Measurements from ENCODE around the gene COMMD10. TPM values are rescaled to one million over a fixed set of nuclear protein-coding genes. Genes with fewer than 3 reads are reported as not detected.

The COMMD10 gene
- total RNA-seq, 1 donor from 2014 or later: 39.8 TPM

DNA sequence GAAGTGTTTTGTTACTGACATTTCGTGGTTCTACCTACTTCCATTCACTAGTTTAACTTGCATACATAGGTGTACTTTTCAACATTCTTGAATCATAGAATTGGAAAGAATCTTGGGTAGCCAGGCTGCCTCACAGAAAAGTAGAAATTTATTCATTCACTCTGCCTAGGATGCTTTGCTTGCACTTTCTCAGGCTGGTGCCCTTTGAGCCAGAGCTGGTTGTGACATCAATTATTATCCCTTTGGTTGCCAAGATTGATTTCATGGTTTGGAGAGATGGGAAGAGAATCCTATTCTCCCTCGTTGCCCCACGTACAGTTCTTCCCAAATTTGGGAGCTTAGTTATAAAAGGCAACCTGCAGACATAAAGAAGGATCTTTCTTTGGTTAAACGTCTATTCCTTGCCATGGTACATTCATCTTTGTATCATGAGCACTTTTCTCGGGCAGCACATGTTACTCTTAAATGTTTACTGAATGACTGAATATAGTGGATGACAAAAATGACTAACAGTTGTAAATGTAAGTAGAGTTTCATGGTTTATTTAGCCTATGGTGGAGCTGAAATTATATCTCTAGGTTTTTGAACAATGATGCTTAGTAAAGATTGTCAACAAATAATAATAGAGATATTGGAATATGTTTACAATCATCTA, 195.5 kb downstream of the COMMD10 start:
- no peak for DNase-seq (ENCODE audit: extremely low read depth, low read depth, low spot score)

DNA sequence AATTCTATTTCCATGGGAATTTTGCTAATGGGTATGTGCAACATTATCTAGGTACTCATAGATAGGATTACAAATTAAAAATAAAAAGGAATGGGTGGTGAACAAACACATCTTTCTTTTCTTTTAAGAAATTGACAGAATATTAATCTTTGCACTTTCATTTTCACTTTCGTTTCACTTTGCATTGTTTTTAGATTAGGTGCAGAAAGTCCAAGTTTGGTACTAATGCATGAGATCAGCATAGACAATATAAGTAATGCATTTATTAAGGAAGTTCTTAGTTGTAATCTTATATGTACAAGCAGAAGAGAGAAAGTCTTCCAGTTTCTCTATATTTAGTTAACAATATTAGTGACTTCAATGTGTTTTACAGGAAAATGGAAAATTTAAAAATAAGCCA, 196.5 kb downstream of the COMMD10 start:
- DNase-seq (ENCODE audit: extremely low read depth, low read depth, low spot score): no peak

DNA sequence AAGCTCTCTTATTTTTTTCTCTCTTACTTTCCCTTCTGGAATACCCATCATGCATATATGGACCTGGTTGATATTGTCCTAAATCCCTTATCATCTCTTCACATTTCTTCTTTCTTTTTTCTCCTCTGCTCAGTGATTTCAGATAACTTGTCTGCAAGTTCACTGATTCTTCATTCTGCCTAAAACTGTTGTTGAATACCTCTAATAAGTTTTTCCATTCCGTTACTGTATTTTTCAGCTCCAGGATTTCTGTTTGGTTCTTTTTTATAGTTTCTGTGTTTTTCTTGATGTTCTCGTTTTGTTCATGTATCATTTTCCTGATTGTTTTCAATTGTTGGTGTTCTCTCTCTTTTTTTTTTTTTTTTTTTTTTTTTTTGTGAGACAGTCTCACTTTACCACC, 203.7 kb downstream of the COMMD10 start:
- no peak for DNase-seq (ENCODE audit: extremely low read depth, low read depth, low spot score)

DNA sequence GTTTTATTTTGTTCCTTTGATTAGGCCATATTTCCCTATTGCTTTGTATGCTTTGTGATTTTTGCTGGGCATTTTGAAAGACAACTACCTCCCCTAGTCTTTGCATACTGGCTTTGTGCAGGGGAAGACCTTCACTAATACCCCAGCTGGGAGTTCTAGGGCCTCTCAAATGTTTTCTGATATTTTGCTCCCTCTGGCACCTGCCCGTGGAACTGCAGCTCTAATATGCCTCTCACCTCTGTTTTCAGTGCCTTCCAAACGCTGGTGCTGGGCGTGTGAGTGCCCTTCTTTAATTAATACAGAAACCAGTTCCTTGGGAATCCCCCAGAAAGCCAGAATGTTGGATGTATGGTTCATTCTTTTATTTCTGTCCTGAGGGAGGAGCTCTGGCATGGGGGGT, 204.5 kb downstream of the COMMD10 start:
- no peak for DNase-seq (ENCODE audit: extremely low read depth, low read depth, low spot score)

DNA sequence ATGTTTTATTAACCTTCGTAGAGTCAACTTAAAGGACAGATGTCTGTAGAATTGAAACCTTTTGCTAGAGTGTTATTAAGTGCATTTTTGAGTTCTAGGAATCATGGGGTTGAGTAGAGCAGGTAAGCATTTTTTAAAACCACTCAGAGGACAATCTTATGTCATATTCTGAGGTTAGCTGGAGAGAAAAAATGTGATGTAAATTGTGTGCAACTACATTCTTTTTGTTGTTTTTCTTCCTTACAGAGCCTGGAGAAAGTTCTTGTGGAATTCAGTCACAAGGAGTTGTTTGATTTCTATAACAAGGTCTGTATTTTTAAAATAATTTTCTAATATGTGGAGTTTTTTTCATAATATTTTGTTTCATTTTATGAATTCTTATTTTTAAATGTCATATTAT, 206.4 kb downstream of the COMMD10 start:
- no peak for DNase-seq (ENCODE audit: extremely low read depth, low read depth, low spot score)

DNA sequence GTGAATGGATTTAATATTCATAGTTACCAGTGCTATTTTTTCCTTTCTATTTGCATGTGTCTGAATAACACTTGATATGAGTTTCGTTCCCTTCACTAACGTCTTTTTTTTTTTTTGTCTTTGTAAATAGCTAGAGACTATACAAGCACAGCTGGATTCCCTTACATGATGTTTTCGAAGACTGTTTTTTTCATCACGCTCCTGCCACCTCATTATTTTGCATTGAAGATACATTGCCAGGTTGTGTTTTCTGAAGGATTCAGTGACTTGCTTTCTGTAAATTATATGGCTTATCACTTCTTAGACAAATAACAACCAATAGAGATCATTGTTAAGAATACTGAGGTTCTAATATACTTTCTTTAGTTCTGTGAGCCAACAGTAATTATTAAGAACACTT, 207.5 kb downstream of the COMMD10 start:
- no peak for DNase-seq (ENCODE audit: extremely low read depth, low read depth, low spot score)

DNA sequence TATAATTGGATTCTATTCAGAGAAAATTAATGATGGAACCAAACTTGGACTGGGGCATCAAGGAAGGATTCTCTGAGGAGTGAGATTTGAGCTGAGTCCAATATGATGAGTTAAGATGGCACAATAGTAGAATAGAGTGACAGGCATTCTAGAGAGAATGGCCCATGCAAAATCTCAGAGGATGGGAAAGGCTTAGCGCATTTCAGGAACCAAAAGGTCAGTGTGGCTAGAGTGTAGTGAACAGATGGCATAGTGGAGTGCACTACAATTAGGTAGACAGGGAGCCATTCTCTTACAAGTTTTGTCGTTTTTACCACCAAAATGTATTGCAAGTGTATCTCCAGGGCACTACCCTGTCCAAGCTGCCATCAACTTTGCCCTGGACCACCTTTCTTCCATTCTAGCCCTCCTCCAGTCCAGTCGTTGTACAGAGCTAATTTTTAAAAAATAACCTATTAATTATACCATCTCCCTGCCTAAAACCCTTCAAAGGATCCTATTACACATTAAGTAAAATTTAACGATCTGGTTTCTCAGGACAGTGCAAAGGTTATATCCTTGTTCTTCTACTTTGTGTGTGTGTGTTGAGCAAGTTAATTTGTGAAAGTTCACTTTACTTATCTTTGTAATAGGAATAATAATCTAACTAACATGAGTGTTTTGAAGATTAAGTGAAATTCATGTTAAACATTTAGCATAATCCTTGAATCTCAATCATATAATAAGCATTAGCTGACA, 211.7 kb downstream of the COMMD10 start:
- DNase-seq (ENCODE audit: extremely low read depth, low read depth, low spot score): no peak

DNA sequence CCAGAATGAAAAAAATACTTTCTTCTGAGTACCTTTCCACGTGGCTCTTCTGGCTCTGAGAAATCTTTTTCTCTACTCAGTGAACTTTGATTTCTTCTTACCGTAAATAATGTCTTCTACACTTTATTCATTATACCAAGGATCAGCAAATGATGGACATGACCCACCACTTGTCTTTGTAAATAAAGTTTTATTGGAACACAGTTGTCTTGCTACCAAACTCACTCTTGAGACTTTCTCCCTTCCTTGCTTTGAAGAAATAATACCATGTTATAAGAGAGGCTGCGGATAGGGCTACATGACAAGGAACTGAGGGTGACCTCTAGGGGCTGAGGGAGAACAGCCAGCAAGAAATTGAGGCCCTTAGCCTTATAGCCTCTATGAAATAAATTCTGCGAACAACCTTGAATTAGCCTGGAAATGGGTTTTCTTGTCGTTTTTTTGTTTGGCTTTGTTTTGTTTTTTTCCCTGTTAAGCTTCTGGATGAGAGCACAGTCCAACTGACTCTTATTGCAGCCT, 212.5 kb downstream of the COMMD10 start:
- no peak for DNase-seq (ENCODE audit: extremely low read depth, low read depth, low spot score)

DNA sequence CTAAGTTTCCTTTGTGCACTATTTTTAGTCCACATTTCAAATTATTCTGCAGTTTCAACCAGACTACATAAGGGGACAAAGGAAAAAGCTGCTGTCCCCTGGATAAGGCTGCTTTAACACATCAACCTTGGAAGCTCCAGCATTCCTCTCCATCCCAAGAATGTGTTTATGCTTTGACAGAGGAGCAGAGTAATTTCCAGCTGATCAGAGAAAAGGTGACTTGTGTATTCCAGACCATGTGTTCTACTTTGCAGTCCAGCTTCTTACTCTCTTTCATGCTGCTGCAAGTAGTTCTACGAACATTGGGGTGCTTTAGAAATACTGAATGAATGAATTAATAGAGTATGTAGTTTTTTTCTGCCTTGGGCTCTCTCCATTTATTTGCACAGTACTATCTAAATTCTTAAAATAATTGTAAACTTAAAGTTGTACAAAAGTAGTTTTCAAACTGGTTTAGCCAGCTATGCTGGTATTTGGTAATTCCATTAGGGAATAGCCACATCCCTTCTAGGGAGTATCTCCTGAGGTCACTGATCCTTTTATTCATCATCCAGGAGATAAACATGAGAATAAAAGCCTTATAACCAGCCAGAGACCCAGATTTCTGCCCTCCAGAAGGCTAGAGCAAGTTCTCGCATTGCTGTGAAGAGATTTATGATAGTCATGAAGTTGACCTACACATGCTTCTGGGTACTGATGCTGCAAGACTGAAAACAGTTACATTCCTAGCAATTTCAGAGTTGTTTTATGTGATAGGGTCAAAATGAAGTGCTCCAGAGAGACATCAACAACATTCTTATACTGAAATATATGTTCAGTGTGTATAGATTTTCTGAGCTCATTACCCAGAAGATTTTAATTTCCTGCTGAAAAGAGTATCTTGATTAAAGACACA, 215.2 kb downstream of the COMMD10 start:
- no peak for DNase-seq (ENCODE audit: extremely low read depth, low read depth, low spot score)

DNA sequence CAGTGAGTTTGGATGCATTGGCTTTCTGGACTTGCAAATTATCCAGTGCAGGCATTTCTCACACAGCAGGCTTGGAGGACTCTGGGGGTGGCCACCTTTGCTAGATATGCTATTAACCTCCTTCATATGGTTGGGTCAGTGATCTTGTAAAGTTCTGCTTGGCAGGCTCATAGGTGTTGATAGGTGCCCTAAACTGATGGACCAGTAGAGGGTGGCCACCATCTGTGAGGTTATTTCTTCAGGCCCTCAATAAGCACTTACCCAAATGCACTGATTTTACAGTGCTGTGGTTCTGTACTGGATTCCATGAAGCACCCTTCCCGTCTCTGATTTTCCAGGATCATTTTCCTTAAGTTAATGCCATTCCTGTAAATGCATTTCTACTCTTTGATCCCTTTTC, 216.3 kb downstream of the COMMD10 start:
- DNase-seq (ENCODE audit: extremely low read depth, low read depth, low spot score): no peak

DNA sequence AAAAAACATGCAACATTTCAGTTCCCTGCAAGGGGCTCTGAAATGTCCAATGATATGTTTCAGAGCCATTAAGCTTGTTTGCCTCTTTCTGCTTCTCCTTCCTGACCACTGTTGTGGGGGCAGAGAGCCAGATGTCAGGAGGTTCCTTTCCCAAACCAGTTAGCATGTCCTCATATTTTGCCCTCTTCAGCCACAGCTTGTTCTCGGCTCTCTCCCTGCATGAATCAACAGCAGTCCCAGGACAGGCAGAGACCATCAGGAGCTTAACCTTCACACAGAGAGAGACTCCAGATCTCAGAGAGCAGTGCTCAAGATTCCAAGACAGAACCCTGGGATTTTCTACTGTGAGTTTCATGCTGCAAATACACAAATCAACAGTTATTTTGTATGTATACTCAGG, 218.5 kb downstream of the COMMD10 start:
- no peak for DNase-seq (ENCODE audit: extremely low read depth, low read depth, low spot score)

DNA sequence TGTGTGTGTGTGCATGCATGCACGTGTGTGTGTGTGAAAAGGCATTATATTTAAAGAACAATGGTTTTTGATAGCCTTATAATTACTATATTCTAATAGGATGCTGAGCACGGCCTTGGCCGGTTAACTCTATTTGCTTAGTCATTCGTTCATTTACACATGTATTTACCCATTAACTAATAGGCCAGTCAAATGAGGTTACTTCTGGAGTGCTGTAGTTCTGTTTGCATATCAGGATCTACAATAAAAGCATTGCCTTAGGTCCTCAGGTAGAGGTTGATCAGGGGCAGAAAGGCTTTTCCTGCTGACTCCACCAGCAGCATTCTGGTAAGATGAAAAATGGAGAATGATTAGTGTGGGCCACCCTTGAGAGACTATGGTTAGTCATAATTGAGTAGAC, 219.0 kb downstream of the COMMD10 start:
- no peak for DNase-seq (ENCODE audit: extremely low read depth, low read depth, low spot score)

DNA sequence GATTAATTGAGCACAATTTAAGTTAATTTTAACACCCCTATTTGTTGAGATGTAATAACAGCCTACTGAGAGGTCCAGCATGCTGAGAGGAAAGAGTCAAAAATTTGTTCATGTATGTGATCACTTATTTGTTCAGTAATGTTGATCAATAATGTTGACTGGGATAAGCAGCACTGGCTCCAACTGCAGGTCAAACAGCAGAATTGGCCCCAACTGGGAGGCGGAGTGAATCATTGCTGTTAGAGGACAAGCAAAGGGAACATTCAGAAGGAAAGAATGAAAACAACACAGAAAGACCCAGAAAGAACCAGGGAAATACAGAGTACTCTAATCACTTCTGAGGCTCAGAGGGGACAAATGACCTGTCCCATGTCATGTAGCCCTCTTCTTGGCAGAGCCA, 221.1 kb downstream of the COMMD10 start:
- no peak for DNase-seq (ENCODE audit: extremely low read depth, low read depth, low spot score)

DNA sequence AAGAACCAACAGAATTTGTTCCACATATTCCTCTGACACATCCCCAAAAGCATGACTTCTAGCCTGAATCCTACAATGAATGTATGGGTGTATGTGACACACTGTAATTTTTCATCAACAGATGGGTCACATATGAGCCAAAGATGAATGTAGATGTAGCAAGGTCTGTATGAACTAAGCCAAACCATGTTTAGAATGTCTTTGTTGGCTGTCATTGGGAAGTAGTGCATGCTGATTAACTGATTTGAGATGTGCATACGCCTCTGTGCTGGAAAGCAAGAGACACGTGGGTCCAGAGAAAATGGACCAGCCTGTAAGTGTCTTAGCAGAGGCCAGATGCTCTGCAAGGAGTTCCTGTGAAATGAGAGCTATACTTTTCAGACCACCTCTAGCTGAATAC, 222.0 kb downstream of the COMMD10 start:
- DNase-seq (ENCODE audit: extremely low read depth, low read depth, low spot score): no peak

DNA sequence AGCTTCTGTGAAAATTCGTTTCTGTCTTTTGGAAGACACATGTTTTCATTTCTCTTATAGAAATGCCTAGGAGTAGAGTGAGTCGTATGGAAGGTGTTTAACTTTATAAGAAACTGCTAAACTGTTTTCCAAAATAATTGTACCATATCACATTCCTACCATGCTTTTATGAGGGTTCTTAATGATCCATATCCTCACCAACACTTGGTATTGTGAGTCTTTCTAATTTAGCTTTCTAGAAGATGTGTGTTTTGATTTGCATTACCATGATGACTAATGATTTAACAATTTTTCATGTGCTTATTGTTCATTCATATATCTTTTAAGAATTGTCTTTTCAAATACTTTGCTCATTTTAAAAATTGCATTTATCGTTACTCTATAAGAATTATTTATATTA, 223.6 kb downstream of the COMMD10 start:
- no peak for DNase-seq (ENCODE audit: extremely low read depth, low read depth, low spot score)

DNA sequence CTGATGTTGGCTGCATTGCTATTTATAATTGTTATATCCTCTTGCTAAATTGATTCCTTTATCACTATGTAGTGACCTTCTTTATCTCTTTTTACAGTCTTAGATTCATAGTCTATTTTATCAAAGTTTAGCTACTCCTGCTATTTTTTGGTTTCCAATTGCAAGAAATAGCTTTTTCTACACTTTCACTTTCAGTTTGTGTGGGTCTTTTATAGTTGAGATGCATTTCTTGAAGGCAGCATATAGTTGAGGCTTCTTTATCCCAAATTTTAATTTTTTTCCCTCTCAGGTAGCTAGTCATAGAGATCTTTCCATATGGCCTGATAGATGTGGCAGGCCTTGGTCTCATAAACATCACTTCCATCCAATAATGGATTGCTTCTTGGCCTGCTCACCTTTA, 228.5 kb downstream of the COMMD10 start:
- no peak for DNase-seq (ENCODE audit: extremely low read depth, low read depth, low spot score)

DNA sequence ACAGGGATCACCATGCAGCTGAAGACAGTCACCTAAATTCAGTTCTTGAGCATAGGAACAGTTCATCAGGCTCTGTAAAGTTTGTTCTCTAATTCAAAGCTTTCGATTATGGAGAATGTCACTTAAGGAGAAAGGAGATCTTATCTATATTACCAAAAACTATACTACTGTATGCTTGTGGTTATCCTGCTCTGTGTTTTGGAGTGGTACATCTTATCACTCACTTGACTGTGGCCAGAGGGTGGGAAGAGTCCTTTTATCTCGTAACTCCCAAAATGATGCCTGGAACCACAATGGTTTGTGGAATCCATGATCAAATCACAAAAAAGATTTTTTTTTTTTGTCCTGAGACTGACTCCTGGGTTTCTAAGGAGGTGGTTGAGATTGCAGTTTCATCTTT, 230.7 kb downstream of the COMMD10 start:
- no peak for DNase-seq (ENCODE audit: extremely low read depth, low read depth, low spot score)

DNA sequence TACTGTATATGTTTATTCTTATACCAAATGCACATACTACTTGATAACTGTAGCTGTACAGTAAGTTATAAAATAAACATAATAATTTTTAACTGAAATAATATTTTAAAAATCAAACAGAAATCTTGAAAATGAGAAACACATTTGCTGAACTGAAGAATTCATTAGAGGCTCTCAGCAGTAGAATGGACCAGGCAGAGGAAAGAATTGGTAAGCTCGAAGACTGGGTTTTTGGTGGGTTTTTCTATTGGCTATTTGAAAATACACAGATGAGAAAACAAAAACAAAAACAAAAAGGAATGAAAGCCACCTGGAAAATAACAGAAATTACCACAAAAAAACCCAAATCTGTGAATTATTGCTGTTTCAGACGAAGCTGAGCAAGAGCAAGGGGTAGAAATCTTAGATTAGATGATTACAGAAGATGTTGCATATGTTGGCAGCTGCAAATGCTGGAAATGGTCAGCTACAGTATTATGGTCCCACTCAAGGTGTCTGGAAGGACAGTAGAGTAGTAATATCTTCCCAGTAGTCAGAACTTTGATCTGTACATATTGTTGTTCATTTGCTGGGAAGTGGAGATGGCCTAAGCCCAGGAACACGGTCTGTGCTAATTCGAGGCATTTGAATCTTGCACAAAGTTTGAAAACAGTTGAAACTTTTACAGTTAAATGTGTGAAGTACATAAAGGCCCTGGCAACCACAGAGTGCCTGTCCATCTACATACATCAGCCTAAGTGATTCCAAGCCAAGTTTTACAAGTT, 233.4 kb downstream of the COMMD10 start:
- no peak for DNase-seq (ENCODE audit: extremely low read depth, low read depth, low spot score)

DNA sequence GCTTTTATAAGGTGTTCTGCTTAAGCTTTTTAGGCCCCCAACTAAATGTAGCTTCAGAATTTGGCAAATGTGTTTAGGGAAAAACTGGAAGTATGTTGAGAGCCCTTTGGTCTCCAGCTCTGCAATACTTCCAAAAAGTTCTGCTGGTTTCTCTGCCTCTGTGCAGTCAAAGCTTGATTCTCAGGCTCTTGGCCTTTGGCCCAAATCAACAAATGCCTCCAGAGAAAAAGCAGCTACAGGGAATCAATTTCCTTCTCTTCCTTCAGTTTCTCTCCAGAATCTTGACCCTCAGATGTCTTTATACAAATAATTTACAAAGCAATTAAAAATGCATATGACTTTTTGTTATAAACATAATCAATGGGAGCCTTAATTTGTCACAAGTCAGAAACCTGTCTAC, 235.7 kb downstream of the COMMD10 start:
- DNase-seq (ENCODE audit: extremely low read depth, low read depth, low spot score): no peak

DNA sequence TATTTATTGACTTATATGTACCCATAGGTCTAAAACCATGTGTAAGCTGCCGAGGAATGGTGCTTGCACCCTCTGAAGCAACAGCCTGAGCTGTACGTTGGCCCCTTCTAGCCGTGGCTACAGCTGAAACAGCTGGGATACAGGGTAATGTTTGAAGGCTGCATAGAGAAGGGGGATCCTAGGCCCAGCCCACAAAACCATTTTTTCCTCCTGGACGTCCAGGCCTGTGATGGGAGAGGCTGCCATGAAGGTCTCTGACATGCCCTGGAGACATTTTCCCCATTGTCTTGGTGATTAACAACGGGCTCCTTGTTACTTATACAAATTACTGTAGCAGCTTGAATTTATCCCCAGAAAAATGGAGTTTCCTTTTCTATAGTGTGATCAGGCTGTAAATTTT, 244.7 kb downstream of the COMMD10 start:
- no peak for DNase-seq (ENCODE audit: extremely low read depth, low read depth, low spot score)

DNA sequence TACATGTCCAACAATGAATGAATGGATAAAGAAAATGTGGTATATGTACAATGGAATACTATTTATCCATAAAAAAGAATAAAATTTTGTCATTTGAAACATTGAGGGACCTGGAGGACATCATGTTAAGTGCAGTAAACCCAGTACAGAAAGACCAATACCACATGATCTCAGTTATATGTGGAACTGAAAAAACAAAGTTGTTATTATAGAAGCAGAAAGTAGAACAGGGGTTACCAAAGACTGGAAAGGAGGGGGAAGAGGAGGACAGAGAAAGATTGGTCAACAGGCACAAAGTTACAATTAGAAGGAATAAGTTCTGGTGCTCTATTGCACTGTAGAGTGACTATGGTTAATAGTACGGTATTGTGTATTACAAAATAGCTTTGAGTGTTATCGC, 256.0 kb downstream of the COMMD10 start:
- DNase-seq (ENCODE audit: extremely low read depth, low read depth, low spot score): no peak

Measured in glomerular endothelial cell (primary cell).